ENCODE results near the gene SPNS3.

DNA sequence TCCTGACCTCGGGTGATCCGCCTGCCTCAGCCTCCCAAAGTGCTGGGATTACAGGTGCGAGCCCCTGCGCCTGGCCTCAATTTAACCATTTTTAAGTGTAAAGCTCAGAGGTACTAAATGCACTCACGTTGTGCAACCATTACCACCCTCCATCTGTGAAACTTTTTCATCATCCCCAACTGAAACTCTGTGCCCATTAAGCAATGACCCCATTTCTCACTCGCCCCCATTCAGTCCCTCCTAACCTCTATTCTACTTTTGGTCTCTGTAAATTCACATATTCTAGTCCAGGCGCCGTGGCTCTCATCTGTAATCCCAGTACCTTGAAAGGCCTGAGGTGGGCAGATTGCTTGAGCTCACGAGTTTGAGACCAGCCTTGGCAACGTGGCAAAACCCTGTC lies 8.3 kb upstream of the SPNS3 start:
- TF ChIP-seq POLR2A (IDR thresholded peaks at IDR 0.05), result no peak
- TF ChIP-seq, protein P1, sequence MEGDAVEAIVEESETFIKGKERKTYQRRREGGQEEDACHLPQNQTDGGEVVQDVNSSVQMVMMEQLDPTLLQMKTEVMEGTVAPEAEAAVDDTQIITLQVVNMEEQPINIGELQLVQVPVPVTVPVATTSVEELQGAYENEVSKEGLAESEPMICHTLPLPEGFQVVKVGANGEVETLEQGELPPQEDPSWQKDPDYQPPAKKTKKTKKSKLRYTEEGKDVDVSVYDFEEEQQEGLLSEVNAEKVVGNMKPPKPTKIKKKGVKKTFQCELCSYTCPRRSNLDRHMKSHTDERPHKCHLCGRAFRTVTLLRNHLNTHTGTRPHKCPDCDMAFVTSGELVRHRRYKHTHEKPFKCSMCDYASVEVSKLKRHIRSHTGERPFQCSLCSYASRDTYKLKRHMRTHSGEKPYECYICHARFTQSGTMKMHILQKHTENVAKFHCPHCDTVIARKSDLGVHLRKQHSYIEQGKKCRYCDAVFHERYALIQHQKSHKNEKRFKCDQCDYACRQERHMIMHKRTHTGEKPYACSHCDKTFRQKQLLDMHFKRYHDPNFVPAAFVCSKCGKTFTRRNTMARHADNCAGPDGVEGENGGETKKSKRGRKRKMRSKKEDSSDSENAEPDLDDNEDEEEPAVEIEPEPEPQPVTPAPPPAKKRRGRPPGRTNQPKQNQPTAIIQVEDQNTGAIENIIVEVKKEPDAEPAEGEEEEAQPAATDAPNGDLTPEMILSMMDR (IDR thresholded peaks at IDR 0.05), result no peak

All from lower leg skin (tissue), 3 donors.